GM21528 (cell line): Measurements from ENCODE around the gene ZMYND11.
A peak's percentile ranks its signal among the peaks of the same experiment; 100 is the strongest.
"Not testable (repeated sequence)": the region's sequence is repeated elsewhere in the genome, so short reads cannot be mapped to it uniquely, and the experiment has no call there.

ENCODE experiments used
- ATAC-seq: cut with Tn5 transposase; IDR thresholded peaks from one replicate; pipeline ENCODE4 v1.9.1; 2021; ENCODE audit warnings: mild to moderate bottlenecking, moderate library complexity; ENCODE audit not compliant: unreplicated experiment, low FRiP score

Gene ZMYND11

GRCh38 chr10:278707-279106 is 143.5 kb downstream of the ZMYND11 start:
- no peak for ATAC-seq

- ATAC-seq = no peak
Observed at GRCh38 chr10:279232-279631, 144.0 kb downstream of the ZMYND11 start.

GRCh38 chr10:279655-280054 is 144.4 kb downstream of the ZMYND11 start:
- no peak for ATAC-seq

GRCh38 chr10:282294-283139 is 147.3 kb downstream of the ZMYND11 start:
- no peak for ATAC-seq

GRCh38 chr10:283140-283479 is 147.9 kb downstream of the ZMYND11 start:
- no peak for ATAC-seq

- peak; percentile 78 for ATAC-seq
Observed at GRCh38 chr10:283916-284356, 148.7 kb downstream of the ZMYND11 start.

GRCh38 chr10:285216-285615 is 150.0 kb downstream of the ZMYND11 start:
- no peak for ATAC-seq

GRCh38 chr10:287026-287709 is 151.9 kb downstream of the ZMYND11 start:
- no peak for ATAC-seq

- no peak for ATAC-seq
Observed at GRCh38 chr10:287814-288213, 152.6 kb downstream of the ZMYND11 start.

GRCh38 chr10:288316-289200 is 153.3 kb downstream of the ZMYND11 start:
- no peak for ATAC-seq

- no peak for ATAC-seq
Observed at GRCh38 chr10:289581-289980, 154.3 kb downstream of the ZMYND11 start.

- ATAC-seq = no peak
Observed at GRCh38 chr10:290026-290725, 154.9 kb downstream of the ZMYND11 start.

GRCh38 chr10:293636-294035 is 158.4 kb downstream of the ZMYND11 start:
- no peak for ATAC-seq

- ATAC-seq = no peak
Observed at GRCh38 chr10:297567-297966, 162.3 kb downstream of the ZMYND11 start.

- no peak for ATAC-seq
Observed at GRCh38 chr10:298033-298432, 162.8 kb downstream of the ZMYND11 start.

GRCh38 chr10:299512-299911 is 164.3 kb downstream of the ZMYND11 start:
- no peak for ATAC-seq

GRCh38 chr10:299969-300368 is 164.7 kb downstream of the ZMYND11 start:
- no peak for ATAC-seq

GRCh38 chr10:300580-300979 is 165.3 kb downstream of the ZMYND11 start:
- ATAC-seq = not testable (repeated sequence)

- no peak for ATAC-seq
Observed at GRCh38 chr10:301536-301935, 166.3 kb downstream of the ZMYND11 start.
